Measurements from ENCODE around the gene BEGAIN.

Gene BEGAIN

DNA sequence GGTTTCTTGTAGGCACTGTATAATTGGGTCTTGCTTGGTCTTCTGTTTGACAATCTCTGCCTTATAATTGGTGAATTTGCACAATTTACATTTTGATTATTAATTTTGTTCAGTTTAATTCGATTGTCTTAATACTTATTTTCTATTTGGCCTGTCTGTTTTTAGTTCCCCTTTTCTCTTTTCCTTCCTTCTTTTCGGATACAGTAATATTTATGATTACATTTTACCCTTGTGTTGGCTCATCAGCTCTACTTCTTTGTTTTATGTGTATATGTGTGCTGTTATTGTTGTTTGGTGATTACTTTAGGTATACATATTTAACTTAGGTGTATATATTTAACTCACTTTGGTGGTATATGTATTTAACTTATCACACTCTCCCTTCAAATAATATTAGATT is 12.8 kb upstream of the BEGAIN start:
- DNase-seq = no peak

DNA sequence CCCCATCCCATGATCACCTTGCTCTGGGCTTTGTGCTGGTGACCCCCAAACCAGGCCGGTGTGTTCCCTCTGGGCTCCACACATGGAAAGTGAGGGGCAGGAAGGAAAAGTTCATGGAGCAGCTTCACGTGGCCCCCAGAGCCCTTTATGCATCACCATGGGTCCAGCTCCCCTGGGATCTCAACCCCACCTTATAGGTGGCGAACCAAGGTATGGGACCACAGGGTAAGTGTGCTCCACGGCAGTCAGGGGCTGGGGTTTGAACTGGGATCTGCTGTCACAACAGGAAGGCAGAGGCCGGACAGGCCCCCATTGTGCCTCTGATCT is 7.4 kb upstream of the BEGAIN start:
- DNase-seq = no peak

DNA sequence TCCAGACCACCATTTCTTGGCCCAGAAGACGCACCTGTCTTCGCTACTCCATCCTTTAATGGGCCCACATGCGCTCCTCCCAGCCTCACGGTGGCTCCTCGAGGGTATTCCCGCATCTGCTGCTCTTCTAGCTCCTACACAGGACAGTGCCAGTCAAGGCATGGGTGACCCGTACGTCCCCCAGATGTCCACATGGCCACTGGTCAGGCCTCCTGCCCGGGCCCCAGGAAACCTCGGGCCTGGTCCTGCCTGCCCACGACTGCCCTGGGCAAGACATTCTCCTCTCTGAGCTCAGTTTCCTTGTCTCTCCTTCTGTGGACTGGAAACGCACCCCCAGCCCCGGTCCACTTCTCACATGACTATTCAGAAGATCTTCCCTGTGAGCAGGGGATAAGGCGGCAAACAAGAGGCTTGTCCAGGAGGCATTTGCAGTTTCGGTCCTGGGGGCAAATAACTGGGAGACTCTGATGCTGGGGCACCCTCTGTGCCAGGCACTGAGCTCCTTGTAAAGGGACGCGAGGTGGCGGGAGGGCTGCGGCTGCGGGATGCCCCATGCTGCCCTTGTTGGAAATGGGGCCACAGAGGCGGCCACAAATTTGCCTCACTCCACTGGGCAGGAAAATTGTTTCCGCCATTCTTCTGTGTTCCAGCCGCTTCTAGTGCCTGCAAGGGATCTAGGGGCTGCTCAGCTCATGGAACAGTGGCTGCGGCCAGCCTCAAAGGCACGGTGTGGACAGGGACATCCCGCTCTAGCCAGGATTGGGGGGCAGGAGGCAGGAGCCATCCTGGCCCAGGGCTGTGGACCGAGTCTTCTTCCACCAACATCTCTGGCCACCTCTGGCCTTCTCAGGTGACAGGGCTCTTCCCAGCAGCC is 6.8 kb upstream of the BEGAIN start:
- no peak for DNase-seq

DNA sequence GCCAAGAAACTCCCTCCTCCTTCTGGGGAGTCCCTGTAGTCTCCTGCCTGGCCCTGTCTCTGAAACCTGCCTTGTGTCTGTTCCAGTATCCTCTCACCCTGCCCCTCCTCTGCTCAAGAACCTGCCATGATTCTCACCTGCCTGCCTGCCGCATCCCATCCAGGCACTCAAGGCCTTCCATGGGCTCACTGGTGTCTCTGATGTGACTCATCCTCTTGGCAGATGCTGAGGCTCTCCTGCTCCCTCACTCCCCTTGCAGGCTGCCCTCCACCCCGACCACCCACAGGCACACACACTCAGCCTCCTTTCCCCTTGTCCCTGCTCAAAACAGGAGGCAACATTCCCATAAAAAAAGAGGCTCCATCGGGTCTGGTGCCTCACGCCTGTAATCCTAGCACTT is 5.8 kb upstream of the BEGAIN start:
- DNase-seq = no peak

DNA sequence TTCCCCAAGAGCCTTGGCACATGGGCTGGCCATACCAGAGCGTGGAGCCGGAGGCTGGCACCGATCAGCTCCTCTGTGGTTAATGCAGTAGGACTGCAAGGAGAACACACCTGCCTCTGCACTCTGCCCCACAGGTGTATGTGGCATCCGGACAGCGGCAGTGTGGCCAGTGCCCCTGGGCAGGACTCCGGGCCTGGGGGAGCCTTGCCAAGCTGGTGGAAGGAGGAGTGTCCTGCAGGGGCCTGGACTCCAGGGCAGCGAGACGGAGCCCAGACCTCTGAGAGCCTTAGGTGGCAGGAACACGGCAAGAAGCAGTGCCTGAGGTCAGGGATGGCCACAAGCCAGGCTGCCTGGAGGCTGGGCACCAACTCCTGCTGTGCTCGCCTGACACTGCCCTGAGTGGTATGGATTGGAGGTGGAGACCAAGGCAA is 5.3 kb upstream of the BEGAIN start:
- DNase-seq = no peak

DNA sequence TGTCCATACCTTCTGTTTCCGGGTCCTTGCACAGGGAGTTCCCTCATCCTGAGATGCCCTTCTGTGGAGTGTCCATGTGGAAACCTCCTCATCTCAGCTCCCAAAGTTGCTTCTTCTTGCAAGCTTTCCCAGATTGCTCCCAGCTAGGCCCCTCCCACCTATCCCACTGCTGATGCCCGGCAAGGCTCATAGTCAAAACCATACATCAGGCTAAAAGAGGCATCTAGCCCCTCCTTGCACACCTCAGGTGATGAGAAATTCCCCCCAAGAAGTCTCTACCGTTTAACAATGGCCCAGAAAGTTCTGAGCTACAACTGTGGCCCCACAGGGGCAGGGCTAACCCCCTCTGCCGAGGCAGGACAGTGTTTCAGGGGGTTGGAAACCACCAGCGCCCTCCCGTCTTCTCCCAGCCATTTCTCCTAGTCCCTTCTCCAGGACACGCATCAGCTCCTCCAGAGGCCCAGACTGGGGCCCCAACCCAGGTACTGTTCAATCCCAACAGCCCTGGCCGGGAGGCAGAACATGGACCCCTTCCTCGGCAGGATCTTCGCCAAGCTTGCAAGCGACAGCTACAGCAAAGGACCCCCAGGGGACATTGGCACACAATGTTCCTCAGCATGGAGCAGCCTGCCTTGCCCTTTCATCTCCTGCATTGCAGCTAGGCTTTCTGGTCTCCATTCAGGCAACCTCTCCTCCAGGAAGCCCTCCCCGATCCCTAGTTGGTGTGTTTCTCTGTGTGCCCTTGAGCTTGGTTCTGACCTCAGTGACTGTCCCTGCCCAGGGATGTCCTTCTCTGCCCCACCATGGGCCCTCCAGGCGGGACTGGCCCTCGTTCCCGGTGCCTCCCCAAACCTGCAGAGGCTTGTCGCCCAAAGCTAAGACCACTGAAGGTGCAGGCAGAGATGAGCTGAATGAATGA is 4.5 kb upstream of the BEGAIN start:
- DNase-seq = no peak

DNA sequence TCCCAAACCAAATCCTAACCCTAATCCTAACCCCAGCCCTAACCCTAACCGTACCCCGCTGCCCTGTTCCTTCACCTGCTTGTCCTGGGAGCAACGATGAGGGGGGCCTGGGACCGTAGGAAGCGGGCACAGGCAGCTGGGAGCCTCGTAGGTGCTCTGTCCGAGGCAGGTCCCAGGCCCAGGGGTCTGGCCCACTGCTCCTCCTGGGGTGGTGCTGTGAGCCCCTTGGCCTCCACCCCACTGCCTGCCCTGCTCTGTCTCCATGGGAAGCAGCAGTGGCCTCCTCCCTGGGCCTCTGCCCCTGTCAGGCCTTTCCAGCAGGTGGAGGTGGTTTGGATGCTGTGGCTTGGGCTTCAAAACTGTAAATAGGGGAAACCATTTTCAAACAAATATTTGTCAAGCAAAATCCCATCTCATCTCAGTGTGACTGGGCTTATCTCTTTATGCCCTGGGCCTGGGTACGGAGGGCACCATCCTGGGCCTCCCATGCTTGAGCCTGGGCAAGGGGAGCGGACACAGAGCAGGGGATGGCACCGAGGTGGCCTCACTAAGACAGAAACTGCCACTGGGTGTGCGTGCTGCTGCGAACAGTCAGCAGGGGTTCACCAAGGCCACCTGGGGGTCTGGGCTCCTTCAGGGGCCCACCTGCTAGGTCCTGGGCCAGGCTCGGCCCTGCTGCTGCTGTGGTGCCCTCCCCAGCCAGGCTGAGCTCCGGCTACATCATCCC is 3.7 kb upstream of the BEGAIN start:
- no peak for DNase-seq

DNA sequence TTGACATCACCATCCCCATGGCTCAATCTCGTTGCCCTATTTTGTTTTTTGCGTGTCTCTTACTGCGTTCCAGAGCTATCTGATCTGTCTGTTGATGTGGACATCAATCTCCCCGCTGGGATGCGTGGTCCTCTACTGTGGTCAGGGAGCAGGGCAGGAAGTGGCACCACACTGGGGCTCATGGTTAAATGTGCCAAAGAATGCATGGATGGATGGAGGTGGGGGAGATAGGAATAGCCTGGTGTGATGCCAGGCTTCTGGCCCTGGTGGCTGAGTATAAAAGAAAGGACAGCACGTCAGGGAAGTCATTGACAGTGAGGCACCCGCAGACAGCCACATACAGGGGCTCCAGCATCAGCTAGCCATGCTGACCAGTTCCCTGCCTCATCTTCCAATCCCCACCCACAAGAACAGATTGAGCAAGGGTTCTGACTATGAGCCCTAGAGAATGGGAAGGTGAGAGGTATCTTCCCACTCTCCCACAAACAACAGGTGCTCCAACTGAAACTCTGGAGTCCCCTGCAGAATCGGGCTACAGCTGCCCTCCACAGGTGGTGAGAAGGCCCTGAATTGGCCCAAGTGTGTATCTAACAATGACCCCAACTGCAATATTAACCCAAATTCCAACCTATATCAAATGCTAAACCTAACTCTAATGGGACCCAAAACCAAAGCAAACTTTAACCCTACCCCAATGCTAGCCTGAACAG is 2.7 kb upstream of the BEGAIN start:
- DNase-seq = no peak

DNA sequence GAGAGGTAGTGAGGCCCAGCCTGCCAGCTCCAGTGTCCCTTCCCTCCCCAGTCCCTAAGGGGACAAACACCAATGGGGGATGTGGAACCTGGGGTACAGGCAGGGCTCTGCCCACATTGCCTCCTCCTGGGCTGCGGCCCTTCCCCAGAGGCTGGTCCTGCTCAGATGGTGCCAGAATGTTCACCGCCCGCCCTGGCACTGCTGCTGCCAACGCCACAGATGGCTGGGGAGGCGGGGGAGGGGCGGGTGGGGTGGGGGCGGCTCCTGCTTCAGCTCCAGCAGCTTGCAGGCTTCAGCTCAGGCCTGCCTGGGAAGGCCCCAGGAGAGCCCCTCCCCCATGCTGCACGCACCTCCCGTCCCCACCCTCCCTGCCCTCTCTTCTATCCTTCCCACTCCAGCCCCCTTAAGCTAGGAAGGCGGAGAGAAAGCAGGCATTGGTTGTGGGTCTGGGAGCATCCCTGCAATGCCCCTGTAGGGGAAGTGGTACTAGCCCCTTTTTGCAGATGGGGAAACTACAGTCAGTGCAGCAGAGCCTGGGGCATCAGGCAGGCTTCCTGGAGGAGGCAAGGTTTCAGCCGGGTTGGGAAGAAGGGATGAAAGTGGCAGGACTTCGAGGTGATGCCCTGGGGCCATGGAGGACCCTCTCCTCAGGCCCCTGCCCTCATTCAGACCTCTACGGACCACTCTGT is 2.0 kb upstream of the BEGAIN start:
- no peak for DNase-seq

DNA sequence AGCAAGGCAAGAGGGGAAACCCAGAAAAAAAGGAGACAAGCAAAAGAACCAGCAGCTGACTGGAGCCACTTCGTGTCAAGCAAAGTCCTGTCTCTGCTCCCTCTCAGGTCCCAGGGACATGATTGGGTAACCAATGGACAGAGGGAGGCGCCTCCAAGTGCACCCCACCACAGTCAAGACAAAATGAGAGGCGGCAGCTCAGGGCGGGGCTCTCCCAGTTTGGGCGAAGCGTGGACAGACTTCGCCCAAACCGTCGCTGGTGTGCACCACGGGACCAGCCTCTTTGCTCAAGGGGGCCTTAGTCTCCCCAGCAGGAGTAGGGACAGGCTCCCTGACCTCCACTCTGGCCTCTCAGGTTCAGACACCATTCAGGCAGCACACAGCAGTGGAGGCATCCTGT is 1.5 kb upstream of the BEGAIN start:
- no peak for DNase-seq

DNA sequence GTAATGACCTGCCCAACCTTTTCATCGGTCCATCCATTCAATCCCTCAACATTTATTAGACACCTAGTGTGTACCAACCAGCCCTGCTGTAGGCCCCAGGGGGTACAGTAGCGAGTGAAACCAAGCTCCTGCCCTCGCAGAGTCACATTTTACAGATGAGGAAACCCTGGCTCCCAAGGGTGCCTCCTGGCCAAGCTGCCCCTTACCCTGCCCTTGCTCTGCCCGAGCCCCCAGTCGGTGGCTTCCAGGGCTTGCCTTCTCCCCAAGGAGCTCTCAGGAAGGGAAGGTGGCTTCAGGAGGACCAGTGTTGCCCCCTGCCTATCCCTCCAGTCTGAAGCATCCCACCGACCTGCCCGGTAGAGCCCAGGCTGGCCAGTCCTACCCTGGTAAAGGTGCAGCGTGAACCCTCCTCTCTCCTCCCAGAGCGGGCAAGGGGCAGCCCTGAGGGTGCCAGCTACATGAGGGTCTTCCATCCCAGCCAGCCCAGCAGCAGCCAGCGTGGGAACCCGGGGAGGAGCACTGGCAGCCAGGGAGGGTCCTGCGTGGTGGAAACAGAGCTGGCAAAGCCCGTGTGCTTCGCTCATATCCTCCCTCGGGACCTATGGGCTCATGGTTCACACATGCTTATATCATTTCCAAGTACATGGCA is 670 bp upstream of the BEGAIN start:
- no peak for DNase-seq

DNA sequence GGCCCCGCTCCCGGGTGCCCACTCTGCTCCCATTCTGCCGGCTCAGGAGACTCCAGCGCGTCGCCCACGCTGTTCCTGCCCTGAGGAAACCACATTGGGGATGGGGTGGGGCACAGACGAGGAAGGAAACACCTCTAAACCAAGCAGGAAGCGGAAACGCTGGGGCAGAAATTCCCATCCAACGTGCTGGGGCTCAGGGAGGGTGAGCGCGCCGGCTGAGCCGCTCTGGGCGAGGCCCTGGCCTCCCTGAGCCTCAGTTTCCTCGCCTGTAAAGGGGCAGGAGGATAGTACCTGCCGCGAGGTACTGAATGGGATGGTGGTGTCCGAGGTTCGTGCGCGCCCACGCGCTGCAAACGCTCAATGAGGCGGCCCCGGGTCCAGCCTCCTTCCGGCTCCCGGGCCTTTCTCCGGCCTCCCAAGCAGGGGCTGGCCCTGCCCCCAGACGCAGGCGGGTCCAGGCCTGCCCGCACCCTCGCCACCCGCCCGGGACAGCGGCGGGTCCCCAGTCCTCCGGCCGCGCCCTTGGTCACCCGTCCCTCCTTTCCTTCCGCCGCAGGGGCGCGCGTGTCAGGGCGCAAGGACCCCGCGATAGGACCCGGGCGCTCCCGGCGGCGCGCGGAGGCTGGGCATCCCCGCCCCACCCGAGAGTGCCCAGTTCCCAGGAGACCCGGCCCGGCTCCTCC is 673 bp downstream of the BEGAIN start:
- DNase-seq = no peak

DNA sequence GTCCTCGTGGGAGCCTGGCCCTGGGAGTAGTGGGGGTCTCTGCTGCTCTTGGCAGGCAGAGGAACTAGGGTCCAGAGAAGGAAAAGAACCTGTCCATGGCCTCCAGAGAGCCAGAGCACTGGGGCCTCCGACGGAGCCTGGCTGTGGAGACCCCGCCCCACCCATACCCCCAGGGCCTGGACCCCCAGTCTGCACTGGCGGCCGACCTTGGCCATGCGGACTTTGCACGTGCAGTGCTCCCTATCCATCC is 1.1 kb downstream of the BEGAIN start:
- no peak for DNase-seq

DNA sequence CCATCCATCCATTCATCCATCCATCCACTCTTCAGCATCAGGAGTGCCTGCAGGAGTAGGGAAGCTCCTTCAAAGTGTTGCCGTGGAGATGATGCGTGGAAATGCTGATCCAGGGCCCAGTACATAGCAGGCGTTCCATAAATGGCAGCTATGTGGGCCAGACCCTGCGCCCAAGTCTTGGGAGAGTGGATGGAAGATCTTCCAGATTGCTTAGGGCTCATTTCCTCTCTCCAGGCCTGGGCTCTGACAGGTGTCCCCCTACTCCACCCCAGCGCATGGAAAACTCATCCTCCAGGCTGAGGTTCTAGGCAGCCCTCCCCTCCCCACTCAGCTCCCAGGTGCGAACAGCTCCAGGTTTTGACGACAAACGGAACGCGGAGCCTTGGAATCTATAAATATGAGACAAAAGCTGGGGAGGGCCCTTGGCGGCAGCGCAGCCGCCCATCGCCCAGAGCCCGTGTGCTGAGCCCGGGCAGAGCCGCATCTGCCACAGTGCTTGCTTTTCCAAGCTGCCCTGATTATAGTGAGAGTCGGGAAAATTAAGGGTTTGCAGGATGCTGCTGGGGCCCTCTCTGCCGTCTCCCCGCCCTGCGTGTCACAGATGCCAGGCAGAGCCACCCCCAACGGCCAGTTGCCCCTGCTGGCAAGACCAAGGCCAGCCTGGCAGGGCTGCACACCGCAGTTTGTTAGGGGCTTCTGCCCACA is 1.6 kb downstream of the BEGAIN start:
- DNase-seq = no peak

DNA sequence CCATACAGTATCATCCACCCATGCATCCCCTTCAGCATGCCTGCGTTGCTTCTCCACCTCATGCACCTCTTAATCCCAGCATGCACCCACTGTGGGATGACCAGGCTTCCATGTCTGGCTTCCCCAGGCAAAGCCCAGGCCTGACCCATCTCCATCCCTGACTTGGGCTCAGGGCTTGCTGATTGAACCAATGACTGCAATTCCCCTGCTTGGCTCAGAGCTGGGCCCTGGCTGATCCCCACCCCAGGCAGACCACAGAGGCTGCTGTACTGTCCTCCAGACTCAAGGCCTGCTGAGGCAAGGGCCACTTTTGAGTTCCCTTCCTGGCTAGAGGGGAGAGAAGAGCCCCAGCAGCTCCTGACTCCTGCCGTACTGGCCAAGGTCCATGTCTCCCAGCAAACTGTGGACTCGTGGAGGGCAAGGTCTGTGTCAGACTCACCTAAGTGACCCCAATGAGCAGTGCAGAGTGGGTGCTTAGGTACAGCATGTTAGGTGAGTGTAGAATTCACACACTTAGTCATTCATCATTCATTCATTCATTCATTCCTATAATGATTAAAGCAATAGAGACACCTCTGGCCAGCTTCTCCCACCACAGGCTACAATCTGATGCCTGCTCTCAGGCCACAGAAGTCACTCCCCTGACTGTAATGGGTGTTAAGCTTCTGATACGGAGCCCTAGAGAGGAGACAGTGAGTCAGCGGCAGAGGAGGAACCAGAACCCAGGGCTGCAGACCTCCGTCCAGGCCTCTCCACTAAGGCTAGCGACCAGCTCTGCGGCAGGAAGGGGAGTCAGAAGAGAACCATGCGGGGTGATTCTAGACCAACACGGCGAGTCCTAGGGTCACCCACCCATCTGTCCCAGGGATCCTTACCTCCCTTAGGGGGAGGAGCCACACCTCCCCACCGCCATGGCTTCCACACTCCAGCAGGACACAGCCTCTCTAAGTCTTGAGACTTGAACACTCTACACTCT is 2.9 kb downstream of the BEGAIN start:
- DNase-seq = no peak

DNA sequence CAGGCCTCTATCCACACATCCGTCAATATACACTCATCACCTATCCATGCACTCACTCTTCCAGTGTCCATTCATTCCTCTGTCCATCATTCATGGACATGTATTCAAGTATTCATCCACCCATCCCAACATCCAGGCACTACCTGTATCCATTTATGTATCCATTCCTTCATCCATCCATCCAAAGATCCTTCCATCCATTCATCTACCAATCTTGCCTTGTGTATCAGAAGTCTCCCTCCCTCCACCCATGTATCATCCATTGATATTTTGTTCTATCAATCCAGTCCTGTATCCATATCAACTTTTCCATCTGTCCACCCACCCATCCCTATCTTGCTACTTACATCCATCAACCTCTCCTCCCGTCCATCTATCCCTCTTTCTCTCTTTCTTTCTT is 4.0 kb downstream of the BEGAIN start:
- DNase-seq = no peak

DNA sequence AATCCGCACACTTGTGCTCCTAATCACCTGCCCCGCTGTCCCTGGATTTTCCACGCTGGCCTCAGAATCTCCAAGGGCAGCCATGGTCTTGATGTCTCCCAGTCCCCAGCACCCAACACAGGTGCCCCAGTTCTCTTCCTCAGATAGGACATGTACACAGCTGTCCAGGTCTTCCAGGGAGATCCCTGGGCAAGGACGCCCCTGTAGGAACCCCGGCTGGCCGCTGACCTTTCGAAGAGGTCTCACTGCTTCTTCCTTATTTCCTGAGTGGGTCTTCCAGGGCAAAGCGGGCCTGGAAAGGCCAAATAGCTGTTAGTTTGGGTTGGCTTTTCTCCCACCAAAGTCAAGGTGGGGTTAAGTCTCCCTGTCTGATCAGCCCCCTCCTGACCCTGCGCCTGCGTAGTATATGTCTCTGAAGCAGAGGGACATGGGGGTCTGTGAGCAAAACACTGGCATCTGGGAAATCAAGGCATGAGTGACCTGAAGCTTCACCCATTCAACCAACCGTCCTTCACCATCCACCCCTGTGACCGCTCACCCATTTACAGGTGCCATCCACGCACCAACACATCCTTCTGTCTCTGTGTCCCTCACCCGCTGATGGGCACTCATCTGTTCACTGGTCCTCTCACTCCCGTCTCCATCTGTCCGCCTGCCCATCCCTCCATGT is 4.6 kb downstream of the BEGAIN start:
- no peak for DNase-seq

DNA sequence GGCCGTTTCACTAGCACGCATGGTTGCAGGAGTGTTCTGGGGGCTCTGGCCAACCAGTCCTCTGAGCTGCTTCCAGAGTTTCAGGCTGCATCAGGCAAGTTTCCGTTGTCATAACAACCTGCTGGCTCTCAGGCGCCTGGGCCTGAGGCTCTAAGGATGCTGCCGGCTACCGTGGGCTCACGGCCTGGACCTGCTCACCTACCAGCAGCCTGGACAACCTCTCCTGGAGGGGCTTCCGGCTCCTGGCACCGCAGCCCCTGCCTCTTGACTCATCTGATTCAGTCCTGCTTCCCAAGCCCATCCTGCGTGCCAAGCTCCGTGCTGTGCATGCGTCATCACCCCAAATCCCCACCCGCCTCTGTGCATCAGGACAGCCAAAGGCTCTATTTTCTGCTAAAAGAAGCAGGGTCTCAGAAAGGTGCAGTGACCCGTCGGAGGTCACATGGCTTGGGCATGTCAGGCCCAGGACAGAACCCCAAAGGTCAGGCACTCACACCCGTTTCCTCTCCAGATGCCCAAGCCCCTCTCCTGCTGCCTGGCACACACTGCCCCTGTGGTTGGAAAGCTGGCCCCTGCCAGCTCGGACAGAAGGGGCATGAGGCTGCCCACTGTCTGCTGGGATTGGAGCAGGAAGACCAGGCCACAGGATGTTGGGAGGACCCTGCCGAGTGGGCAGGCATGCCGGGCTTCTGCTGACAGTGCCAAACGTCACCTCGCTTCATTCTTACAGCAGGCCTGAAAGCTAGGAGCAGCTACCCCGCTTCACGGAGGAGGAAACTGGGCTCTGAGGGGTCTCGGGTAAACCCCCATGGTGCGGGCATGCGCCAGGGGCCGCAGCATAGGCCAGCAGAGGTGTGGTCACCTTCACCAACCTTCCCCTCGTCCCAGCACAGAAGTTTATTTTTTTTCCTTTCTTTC is 5.7 kb downstream of the BEGAIN start:
- DNase-seq = no peak
